HG03097 (cell line): ENCODE results near the gene GALNT13.

ENCODE experiments used
- ATAC-seq: cut with Tn5 transposase; IDR thresholded peaks from one replicate; pipeline ENCODE4 v1.9.1; 2021; ENCODE audit not compliant: unreplicated experiment, low FRiP score

Gene GALNT13

GRCh38 chr2:153871231-153872221, at the start of gene GALNT13:
GALNT13 (plus strand) TSS chr2:153871922.
- ATAC-seq: no peak

GRCh38 chr2:153823880-153824279, 47.8 kb upstream of the GALNT13 start:
- ATAC-seq: no peak

- no peak for ATAC-seq
These were observed 43.4 kb upstream of the GALNT13 start for GRCh38 chr2:153828335-153828734.

GRCh38 chr2:153834662-153835061, 37.1 kb upstream of the GALNT13 start:
- ATAC-seq: no peak

GRCh38 chr2:153858250-153858649, 13.5 kb upstream of the GALNT13 start:
- ATAC-seq: no peak

- no peak for ATAC-seq
These were observed 7.7 kb upstream of the GALNT13 start for GRCh38 chr2:153864022-153864421.

GRCh38 chr2:153866595-153866994, 5.1 kb upstream of the GALNT13 start:
- no peak for ATAC-seq

GRCh38 chr2:153870308-153870707, 1.4 kb upstream of the GALNT13 start:
- no peak for ATAC-seq

GRCh38 chr2:153872311-153873051, 759 bp downstream of the GALNT13 start:
- ATAC-seq: no peak

- no peak for ATAC-seq
These were observed 1.6 kb downstream of the GALNT13 start for GRCh38 chr2:153873052-153874048.

- ATAC-seq: no peak
These were observed 4.2 kb downstream of the GALNT13 start for GRCh38 chr2:153875801-153876466.

GRCh38 chr2:153880926-153881325, 9.2 kb downstream of the GALNT13 start:
- no peak for ATAC-seq

- ATAC-seq: no peak
These were observed 15.1 kb downstream of the GALNT13 start for GRCh38 chr2:153886833-153887232.

- ATAC-seq: no peak
These were observed 18.9 kb downstream of the GALNT13 start for GRCh38 chr2:153890576-153890975.

- ATAC-seq: no peak
These were observed 19.3 kb downstream of the GALNT13 start for GRCh38 chr2:153891051-153891450.

GRCh38 chr2:153912798-153913396, 41.2 kb downstream of the GALNT13 start:
- ATAC-seq: no peak

GRCh38 chr2:153917570-153917969, 45.8 kb downstream of the GALNT13 start:
- no peak for ATAC-seq

- no peak for ATAC-seq
These were observed 63.8 kb downstream of the GALNT13 start for GRCh38 chr2:153935511-153935910.

GRCh38 chr2:153939124-153939796, 67.5 kb downstream of the GALNT13 start:
- no peak for ATAC-seq
